WERI-Rb-1 (cell line): ENCODE data around the gene SH3PXD2A.

ENCODE experiments used
- DNase-seq: peaks from one replicate; pipeline ENCODE4 v3.0.0-alpha.2; 2020
- H3K27ac ChIP-seq: fragments of 250-450 bp; sonication (Bioruptor Pico); 2 replicates; pipeline ENCODE4 v1.5.1; 2020; ENCODE audit warnings: mild to moderate bottlenecking, moderate library complexity
- H3K27me3 ChIP-seq: fragments of 250-450 bp; sonication (Bioruptor Pico); 2 replicates; pipeline ENCODE4 v1.5.1; 2021; ENCODE audit warnings: mild to moderate bottlenecking, low read depth, moderate library complexity; ENCODE audit not compliant: insufficient read depth, severe bottlenecking
- H3K36me3 ChIP-seq: fragments of 250-450 bp; sonication (Bioruptor Pico); 2 replicates; pipeline ENCODE4 v1.5.1; 2020; ENCODE audit warnings: mild to moderate bottlenecking, moderate library complexity
- H3K4me3 ChIP-seq: 2 replicates; pipeline ENCODE4 v1.5.1; 2011; ENCODE audit warnings: low read depth, mild to moderate bottlenecking, control low read depth, low read length
- H3K9me3 ChIP-seq: fragments of 250-450 bp; sonication (Bioruptor Pico); 2 replicates; pipeline ENCODE4 v1.5.1; 2021; ENCODE audit warnings: mild to moderate bottlenecking, moderate library complexity; ENCODE audit not compliant: severe bottlenecking
- CTCF ChIP-seq: IDR thresholded peaks from 2 replicates; pipeline ENCODE4 v1.5.1; 2011; ENCODE audit warnings: low read depth, mild to moderate bottlenecking, control low read depth, inconsistent platforms, low read length

Gene SH3PXD2A

GRCh38 chr10:103692952-103693811, 162.2 kb downstream of the SH3PXD2A start:
- DNase-seq: no peak
- no peak overlapping the region for H3K4me3 ChIP-seq
- no peak for TF ChIP-seq CTCF
- H3K36me3 ChIP-seq: no peaks in the 10 kb centered on the region
- H3K27ac ChIP-seq: no peak overlapping the region
- no peaks in the 10 kb centered on the region for H3K27me3 ChIP-seq
- no peaks in the 10 kb centered on the region for H3K9me3 ChIP-seq

GRCh38 chr10:103692436-103692951, 162.9 kb downstream of the SH3PXD2A start:
- no peak overlapping the region for H3K27ac ChIP-seq
- TF ChIP-seq CTCF: no peak
- H3K27me3 ChIP-seq: no peaks in the 10 kb centered on the region
- no peak overlapping the region for H3K4me3 ChIP-seq
- no peaks in the 10 kb centered on the region for H3K36me3 ChIP-seq
- no peaks in the 10 kb centered on the region for H3K9me3 ChIP-seq
- no peak for DNase-seq

GRCh38 chr10:103691723-103692435, 163.5 kb downstream of the SH3PXD2A start:
- TF ChIP-seq CTCF: no peak
- Histone ChIP-seq H3K4me3 (no peak overlapping the region), H3K27me3 (no peaks in the 10 kb centered on the region), H3K9me3 (no peaks in the 10 kb centered on the region), H3K27ac (no peak overlapping the region), H3K36me3 (no peaks in the 10 kb centered on the region)
- DNase-seq: no peak

GRCh38 chr10:103691267-103691666, 164.1 kb downstream of the SH3PXD2A start:
- Histone ChIP-seq H3K36me3 (no peaks in the 10 kb centered on the region), H3K9me3 (no peaks in the 10 kb centered on the region), H3K27me3 (no peaks in the 10 kb centered on the region), H3K4me3 (no peak overlapping the region), H3K27ac (no peak overlapping the region)
- TF ChIP-seq CTCF: no peak
- no peak for DNase-seq

- Histone ChIP-seq H3K4me3 (no peak overlapping the region), H3K27me3 (no peaks in the 10 kb centered on the region), H3K9me3 (no peaks in the 10 kb centered on the region), H3K36me3 (no peaks in the 10 kb centered on the region), H3K27ac (no peak overlapping the region)
- no peak for TF ChIP-seq CTCF
- DNase-seq: no peak
These were observed 165.1 kb downstream of the SH3PXD2A start for GRCh38 chr10:103690281-103690680.
